Tibial nerve (tissue), 4 donors: ENCODE results near the gene MUC5B.

Experiments
- EP300 ChIP-seq, 2 donors: sonication (generic); formaldehyde crosslinking; IDR thresholded peaks; one replicate each; pipeline ENCODE4 v1.6.1; 2017; ENCODE audit warnings: antibody characterized with exemption in 2 of 2, mild to moderate bottlenecking in 1 of 2
- TF ChIP-seq, protein P1 (sequence below), 5 experiments: fragments of 200-600 bp in 3 of 5; fragments of 450-650 bp in 2 of 5; sonication (generic) in 3 of 5; IDR thresholded peaks; one replicate each; pipeline ENCODE4 v1.5.1; 2016 to 2019; ENCODE audit warnings: antibody characterized with exemption in 5 of 5, mild to moderate bottlenecking in 3 of 5, moderate library complexity in 2 of 5

DNA sequence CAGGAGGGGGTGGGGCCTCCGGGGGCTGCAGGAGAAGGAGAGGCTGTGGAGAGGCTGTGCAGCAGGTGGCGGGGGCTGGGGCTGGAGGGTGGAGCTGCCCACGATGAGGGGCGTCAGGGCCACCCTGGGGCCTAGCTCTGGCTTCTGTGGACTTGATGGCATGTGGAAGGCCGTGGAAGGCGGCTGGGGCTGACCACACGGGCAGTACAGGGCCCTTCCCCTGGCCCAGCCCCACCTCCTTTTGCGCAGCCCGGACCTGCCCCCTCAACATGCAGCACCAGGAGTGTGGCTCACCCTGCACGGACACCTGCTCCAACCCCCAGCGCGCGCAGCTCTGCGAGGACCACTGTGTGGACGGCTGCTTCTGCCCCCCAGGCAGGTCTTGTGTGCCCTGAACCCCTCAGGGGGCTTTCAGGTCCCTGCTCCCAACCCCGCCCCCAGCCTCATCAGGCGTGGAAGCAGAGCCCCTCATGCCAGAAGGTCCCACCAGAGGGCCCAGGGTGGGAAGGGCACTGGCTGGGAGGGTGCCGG, 6.1 kb downstream of the MUC5B start:
- TF ChIP-seq, protein P1, sequence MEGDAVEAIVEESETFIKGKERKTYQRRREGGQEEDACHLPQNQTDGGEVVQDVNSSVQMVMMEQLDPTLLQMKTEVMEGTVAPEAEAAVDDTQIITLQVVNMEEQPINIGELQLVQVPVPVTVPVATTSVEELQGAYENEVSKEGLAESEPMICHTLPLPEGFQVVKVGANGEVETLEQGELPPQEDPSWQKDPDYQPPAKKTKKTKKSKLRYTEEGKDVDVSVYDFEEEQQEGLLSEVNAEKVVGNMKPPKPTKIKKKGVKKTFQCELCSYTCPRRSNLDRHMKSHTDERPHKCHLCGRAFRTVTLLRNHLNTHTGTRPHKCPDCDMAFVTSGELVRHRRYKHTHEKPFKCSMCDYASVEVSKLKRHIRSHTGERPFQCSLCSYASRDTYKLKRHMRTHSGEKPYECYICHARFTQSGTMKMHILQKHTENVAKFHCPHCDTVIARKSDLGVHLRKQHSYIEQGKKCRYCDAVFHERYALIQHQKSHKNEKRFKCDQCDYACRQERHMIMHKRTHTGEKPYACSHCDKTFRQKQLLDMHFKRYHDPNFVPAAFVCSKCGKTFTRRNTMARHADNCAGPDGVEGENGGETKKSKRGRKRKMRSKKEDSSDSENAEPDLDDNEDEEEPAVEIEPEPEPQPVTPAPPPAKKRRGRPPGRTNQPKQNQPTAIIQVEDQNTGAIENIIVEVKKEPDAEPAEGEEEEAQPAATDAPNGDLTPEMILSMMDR (IDR thresholded peaks at IDR 0.05), result no peak
- TF ChIP-seq EP300 (IDR thresholded peaks at IDR 0.05), result no peak
